Putamen (tissue), 1 donor: Measurements from ENCODE around the gene PSD4.

Experiments
- DNase-seq: peaks from one replicate; pipeline ENCODE4 v3.0.0-alpha.2; 2016; ENCODE audit warnings: low spot score

The PSD4 gene

DNA sequence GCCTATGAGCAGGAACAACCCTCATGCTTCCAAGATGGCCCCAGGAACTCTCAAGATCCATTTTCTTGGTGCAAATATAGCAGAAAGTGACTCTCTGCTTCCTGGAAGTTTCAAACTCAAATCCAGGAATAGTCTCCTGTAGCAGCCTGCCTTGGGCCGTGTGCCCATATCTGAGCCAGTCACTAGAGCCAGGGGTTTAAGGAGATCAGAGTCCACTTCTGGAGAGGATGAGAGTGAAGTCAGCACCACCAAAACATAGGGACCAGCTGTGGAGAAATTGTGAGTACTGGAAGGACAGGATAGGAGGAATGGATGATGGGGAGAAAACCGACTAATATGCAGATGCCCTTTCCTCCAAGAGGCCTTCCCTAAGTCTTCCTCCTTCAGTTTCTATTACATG is 33.2 kb downstream of the PSD4 start:
- no peak for DNase-seq

- no peak for DNase-seq
Measured at GRCh38 chr2:113208396-113208795, 34.6 kb downstream of the PSD4 start.

GRCh38 chr2:113209011-113209645 is 35.4 kb downstream of the PSD4 start:
- DNase-seq, result no peak

DNA sequence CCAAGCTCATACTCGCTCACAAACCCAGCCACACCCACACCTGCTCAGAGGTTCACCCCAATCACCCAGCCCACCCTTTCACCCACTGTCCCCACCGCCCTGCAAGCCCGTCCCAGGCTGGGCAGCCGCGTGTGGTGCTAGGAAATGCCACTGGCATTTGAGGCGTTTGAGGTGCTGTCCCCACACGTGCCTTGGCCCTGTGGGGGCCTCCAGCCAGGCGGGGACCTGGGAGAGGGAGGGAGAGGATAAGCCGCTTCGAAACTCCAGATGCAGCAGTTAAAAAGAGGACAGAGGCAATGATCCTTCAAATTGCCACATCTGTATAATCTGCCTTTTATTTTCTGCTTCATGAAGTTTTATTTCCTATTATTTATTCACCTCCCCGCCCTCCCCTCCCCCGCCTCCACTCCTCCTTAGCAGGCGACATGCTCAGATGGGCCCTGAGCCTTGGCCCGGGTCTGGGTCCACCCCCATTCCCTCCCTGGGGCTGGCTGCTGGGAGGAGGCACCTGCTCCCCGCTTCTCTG is 35.9 kb downstream of the PSD4 start:
- DNase-seq, result no peak

GRCh38 chr2:113211226-113212105 is 37.7 kb downstream of the PSD4 start:
- DNase-seq, result no peak

- DNase-seq, result no peak
Measured at GRCh38 chr2:113212245-113213060, 38.7 kb downstream of the PSD4 start.

GRCh38 chr2:113213061-113213930 is 39.5 kb downstream of the PSD4 start:
- DNase-seq, result no peak

- DNase-seq, result no peak
Measured at GRCh38 chr2:113214141-113214540, 40.4 kb downstream of the PSD4 start.

- DNase-seq, result no peak
Measured at GRCh38 chr2:113215056-113215455, 41.3 kb downstream of the PSD4 start.

- no peak for DNase-seq
Measured at GRCh38 chr2:113216321-113216720, 42.5 kb downstream of the PSD4 start.

DNA sequence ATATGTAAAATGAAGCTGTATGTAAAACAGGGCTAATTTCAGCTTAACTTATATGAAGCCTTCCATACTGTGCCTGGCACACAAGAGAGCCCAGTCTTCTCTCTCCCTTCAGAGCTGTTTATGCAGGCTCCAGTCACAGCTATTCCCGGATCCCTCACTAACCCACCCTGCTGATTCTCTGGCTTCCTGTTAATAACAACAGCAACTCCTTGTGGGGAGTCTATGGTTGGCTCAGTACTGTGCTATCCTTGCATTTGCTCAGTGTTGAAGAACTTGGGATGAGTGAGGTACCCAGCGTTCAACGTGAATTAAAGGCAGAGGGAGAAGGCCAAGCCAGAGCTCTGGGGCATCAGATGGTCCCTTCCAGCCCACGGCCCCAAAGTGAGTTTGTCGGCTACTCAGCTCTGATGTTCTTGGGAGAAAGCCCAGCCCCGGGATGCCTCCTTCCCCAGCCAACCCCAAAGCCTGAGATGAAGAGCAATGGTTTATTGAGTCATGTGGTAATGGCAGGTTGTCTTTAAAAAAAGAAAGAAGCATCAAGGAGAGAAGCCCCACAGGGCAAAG is 43.2 kb downstream of the PSD4 start:
- DNase-seq, result no peak

- no peak for DNase-seq
Measured at GRCh38 chr2:113217455-113218282, 43.9 kb downstream of the PSD4 start.

- DNase-seq, result no peak
Measured at GRCh38 chr2:113218283-113219091, 44.7 kb downstream of the PSD4 start.

- DNase-seq, result no peak
Measured at GRCh38 chr2:113219092-113219441, 45.3 kb downstream of the PSD4 start.

DNA sequence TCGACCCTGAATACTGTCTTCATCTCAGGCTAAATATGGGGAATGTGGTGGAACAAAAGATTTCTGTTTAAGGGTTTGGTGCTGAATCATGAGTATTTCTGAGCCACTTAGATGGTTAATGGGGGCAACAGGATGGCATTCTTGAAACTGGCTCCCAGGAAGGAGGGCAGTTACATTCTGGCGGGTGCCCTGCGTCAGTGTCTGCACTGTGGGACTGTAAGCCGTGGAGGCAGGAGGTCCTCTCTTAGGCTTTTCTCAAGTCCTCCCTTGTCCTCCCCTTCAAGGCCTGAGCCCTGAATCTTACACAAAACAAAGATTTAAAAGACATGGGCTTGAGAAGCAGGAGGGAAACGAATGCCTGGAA is 45.7 kb downstream of the PSD4 start:
- no peak for DNase-seq

- DNase-seq, result no peak
Measured at GRCh38 chr2:113219889-113220641, 46.3 kb downstream of the PSD4 start.

- no peak for DNase-seq
Measured at GRCh38 chr2:113220970-113221708, 47.4 kb downstream of the PSD4 start.

DNA sequence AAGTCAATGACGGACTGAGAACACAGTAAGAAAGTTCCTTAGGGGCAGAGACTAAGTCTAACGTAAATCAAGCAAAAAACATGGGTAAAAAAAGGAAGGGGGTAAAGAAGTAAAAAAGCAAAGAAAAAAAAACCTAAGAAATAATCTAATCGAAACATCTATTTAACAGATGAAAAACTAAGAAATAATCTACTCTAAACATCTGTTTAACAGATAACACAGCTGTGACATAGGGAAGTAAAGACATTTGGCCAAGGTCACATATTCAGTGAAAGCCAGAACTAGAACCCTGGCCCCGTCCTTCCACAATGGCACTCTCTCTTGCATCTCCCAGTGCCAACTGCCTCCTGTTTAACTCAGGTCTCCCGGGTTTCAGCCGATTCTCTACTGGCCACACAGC is 48.1 kb downstream of the PSD4 start:
- no peak for DNase-seq
